ENCODE measurements around the gene TTYH3. TPM values are rescaled to one million over a fixed set of nuclear protein-coding genes. Genes with fewer than 3 reads are reported as not detected.

Gene TTYH3
- total RNA-seq, 4 donors from 2014 or later = 7.2 to 43.2 (median 15.7) TPM

- Histone ChIP-seq H3K27ac (peak overlapping the region in 3 of 4 donors; percentile 58 to 89 (median 63)), H3K9me3 (no peaks in the 10 kb centered on the region), H3K27me3 (no peaks in the 10 kb centered on the region), H3K4me1 (peaks cover 0 to 94% (median 63%) of the 10 kb centered on the region in 4 donors), H3K4me3 (no peak overlapping the region), H3K36me3 (no peaks in the 10 kb centered on the region)
- DNase-seq (ENCODE audit: low spot score in 2 of 2) = no peak
- TF ChIP-seq POLR2A (IDR thresholded peaks at IDR 0.05) = no peak
- TF ChIP-seq CTCF (IDR thresholded peaks at IDR 0.05) = no peak
- TF ChIP-seq EP300 (IDR thresholded peaks at IDR 0.05) = peak in 1 of 2 donors; percentile 27
- 72 to 73% methylated on average over 20 to 22 of the region's 22 CpGs for WGBS, 2 donors
Measured at GRCh38 chr7:2635810-2636701, 4.3 kb downstream of the TTYH3 start.

- no peak overlapping the region for H3K4me3 ChIP-seq
- no peaks in the 10 kb centered on the region for H3K36me3 ChIP-seq
- H3K27me3 ChIP-seq = no peaks in the 10 kb centered on the region
- peaks cover 0 to 100% (median 73%) of the 10 kb centered on the region in 4 donors for H3K4me1 ChIP-seq
- WGBS, 2 donors = 69 to 89% methylated on average over 15 to 17 of the region's 17 CpGs
- no peak for TF ChIP-seq CTCF (IDR thresholded peaks at IDR 0.05)
- TF ChIP-seq EP300 (IDR thresholded peaks at IDR 0.05) = no peak
- no peak for TF ChIP-seq POLR2A (IDR thresholded peaks at IDR 0.05)
- peak overlapping the region in 3 of 4 donors; percentile 58 to 71 (median 63) for H3K27ac ChIP-seq
- DNase-seq (ENCODE audit: low spot score in 2 of 2) = no peak
- H3K9me3 ChIP-seq = no peaks in the 10 kb centered on the region
Measured at GRCh38 chr7:2637066-2637471, 5.3 kb downstream of the TTYH3 start.

GRCh38 chr7:2637505-2638223 is 5.9 kb downstream of the TTYH3 start:
- 40 to 50% methylated on average over 15 to 18 of the region's 23 CpGs for WGBS, 2 donors
- peak; percentile 38 to 52 for DNase-seq (ENCODE audit: low spot score in 2 of 2)

GRCh38 chr7:2638224-2638991 is 6.6 kb downstream of the TTYH3 start:
- Histone ChIP-seq H3K9me3 (no peaks in the 10 kb centered on the region), H3K4me3 (no peak overlapping the region), H3K27me3 (no peaks in the 10 kb centered on the region), H3K36me3 (no peaks in the 10 kb centered on the region), H3K4me1 (peaks cover 0 to 89% (median 62%) of the 10 kb centered on the region in 4 donors), H3K27ac (peak overlapping the region in 3 of 4 donors; percentile 58 to 71 (median 60))
- WGBS, 2 donors = 42 to 49% methylated on average over 23 to 32 of the region's 34 CpGs
- no peak for TF ChIP-seq POLR2A (IDR thresholded peaks at IDR 0.05)
- no peak for TF ChIP-seq EP300 (IDR thresholded peaks at IDR 0.05)
- TF ChIP-seq CTCF (IDR thresholded peaks at IDR 0.05) = no peak
- peak in 1 of 2 donors; percentile 36 for DNase-seq (ENCODE audit: low spot score in 2 of 2)

More at GRCh38 chr7:2637505-2638223, 5.9 kb downstream of the TTYH3 start:
- peak overlapping the region in 3 of 4 donors; percentile 58 to 71 (median 63) for H3K27ac ChIP-seq
- H3K9me3 ChIP-seq = no peaks in the 10 kb centered on the region
- H3K27me3 ChIP-seq = no peaks in the 10 kb centered on the region
- peaks cover 0 to 96% (median 70%) of the 10 kb centered on the region in 4 donors for H3K4me1 ChIP-seq
- TF ChIP-seq EP300 (IDR thresholded peaks at IDR 0.05) (peak; percentile 48 to 65), CTCF (IDR thresholded peaks at IDR 0.05) (peak in 1 of 5 experiments; percentile 14), POLR2A (IDR thresholded peaks at IDR 0.05) (no peak)
- H3K4me3 ChIP-seq = peak overlapping the region in 1 of 4 donors; percentile 8
- no peaks in the 10 kb centered on the region for H3K36me3 ChIP-seq
